ENCODE measurements around the gene PDGFRA.

PDGFRA gene

DNA sequence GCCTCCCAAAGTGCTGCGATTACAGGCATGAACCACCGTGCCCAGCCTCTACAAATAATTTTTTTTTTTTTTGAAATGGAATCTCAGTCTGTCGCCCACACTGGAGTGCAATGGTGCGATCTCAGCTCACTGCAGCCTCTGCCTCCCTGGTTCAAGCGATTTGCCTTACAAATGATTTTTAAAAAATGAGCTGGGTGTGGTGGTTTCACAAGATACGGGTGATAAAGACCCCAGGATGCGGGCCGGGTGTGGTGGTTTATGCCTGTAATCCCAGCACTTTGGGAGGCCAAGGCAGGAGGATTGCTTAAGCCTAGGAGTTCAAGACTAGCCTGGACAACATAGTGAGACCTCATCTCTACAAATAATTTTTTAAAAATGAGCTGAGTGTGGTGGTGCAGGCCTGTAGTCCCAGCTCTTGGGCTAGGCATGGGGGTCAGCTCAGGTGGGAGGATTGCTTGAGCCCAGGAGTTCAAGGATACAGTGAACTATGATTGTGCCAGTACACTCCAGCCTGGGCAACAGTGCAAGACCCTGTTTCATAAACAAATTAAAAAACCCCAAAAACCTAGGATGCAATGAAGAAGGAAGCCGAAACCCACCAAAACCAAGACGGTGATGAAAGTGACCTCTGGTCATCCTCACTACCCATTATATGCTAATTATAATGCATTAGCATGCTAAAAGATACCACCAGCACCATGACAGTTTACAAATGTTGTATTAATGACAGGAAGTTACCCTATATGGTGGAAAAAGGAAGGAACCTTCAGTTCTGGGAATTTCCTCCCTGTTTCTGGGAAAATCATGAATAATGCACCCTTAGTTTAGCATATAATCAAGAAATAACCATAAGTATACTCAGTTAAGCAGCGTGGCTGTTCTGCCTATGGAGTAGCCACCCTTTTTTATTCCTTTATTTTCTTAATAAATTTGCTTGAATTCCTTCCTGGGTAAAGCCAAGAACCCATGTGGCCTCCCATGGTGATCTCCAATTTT is 27.7 kb downstream of the PDGFRA start (continued):
- TF ChIP-seq, protein P1, sequence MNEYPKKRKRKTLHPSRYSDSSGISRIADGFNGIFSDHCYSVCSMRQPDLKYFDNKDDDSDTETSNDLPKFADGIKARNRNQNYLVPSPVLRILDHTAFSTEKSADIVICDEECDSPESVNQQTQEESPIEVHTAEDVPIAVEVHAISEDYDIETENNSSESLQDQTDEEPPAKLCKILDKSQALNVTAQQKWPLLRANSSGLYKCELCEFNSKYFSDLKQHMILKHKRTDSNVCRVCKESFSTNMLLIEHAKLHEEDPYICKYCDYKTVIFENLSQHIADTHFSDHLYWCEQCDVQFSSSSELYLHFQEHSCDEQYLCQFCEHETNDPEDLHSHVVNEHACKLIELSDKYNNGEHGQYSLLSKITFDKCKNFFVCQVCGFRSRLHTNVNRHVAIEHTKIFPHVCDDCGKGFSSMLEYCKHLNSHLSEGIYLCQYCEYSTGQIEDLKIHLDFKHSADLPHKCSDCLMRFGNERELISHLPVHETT (tag by site-specific recombination; IDR thresholded peaks at IDR 0.05): no peak
- no peak for TF ChIP-seq ZNF24 (tag by site-specific recombination; IDR thresholded peaks at IDR 0.05)
- no peak for TF ChIP-seq ZNF248 (tag by site-specific recombination; IDR thresholded peaks at IDR 0.05)
- no peak for TF ChIP-seq ZNF549 (tag by site-specific recombination; IDR thresholded peaks at IDR 0.05)
- TF ChIP-seq KLF16 (tag by site-specific recombination; IDR thresholded peaks at IDR 0.05): no peak

DNA sequence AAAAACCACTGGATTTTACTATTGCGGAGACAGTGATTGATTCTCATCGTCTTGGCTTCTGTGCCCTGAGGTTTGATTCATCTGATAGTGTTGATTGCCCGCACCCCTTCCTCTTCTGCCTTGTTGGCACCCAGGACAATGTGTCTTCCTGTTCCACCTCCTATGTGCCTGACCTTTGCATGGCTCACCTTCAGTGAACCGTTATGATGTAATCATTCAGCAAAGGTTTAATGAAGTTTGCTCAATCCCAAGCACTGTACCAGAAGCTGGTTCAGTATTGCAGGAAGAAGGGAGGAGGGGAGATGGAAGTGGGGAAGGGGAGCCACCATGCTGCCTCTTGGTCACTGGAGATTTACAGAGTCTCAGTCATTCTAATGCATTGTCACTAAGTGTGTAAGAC is 36.3 kb downstream of the PDGFRA start:
- TF ChIP-seq, protein P2, sequence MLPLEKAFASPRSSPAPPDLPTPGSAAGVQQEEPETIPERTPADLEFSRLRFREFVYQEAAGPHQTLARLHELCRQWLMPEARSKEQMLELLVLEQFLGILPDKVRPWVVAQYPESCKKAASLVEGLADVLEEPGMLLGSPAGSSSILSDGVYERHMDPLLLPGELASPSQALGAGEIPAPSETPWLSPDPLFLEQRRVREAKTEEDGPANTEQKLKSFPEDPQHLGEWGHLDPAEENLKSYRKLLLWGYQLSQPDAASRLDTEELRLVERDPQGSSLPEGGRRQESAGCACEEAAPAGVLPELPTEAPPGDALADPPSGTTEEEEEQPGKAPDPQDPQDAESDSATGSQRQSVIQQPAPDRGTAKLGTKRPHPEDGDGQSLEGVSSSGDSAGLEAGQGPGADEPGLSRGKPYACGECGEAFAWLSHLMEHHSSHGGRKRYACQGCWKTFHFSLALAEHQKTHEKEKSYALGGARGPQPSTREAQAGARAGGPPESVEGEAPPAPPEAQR (tag by site-specific recombination; IDR thresholded peaks at IDR 0.05): no peak
- no peak for TF ChIP-seq GLIS1 (tag by site-specific recombination; IDR thresholded peaks at IDR 0.05)
- TF ChIP-seq ZNF670 (tag by site-specific recombination; IDR thresholded peaks at IDR 0.05; ENCODE audit: low read depth): no peak
- no peak overlapping the region for H3K27ac ChIP-seq (ENCODE audit: extremely low read depth, low read depth, low read length)
- no peak overlapping the region for H3K4me3 ChIP-seq (ENCODE audit: low read depth, low read length)
- H3K9me3 ChIP-seq (ENCODE audit: control insufficient read depth, insufficient read depth, low read depth, low read length): no peaks in the 10 kb centered on the region
- POLR2A ChIA-PET: no interaction called here
- CTCF ChIA-PET: interaction anchor here (0.6 kb wide), 1 partner anchor 1278 kb away, joined by 3 read pairs; no protein-coding TSS in a partner anchor
- no peaks in the 10 kb centered on the region for H3K36me3 ChIP-seq (ENCODE audit: control insufficient read depth in 2 of 2, insufficient read depth in 1 of 2, low read length in 2 of 2)
- H3K4me1 ChIP-seq (ENCODE audit: control insufficient read depth, insufficient read depth, low read length): no peaks in the 10 kb centered on the region

DNA sequence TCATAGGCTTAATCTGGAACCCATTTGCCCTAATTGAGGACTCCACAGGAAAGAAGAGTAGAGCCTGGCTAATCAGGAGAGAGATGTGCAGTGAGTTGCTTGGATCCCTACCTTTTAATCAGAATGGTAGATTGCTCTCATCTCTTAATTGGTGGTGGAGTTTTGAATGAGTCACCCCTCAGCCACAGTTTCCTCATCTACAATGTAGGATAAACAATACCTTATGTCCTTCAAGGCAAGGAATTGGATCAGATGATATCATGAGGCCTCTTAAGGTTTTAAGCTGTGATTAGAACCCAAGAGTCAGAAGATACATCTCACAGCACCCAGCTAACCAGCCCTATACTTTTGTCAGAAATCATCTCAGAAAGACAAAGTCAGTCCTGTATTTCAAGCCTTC is 39.1 kb downstream of the PDGFRA start:
- no peak overlapping the region for H3K4me3 ChIP-seq (ENCODE audit: low read depth, low read length)
- CTCF ChIA-PET: interaction anchor here (0.7 to 1.0 kb wide), 2 partner anchors 54 to 1391 kb away, joined by 3 read pairs; no protein-coding TSS in a partner anchor
- no peaks in the 10 kb centered on the region for H3K4me1 ChIP-seq (ENCODE audit: control insufficient read depth, insufficient read depth, low read length)
- H3K36me3 ChIP-seq (ENCODE audit: control insufficient read depth in 2 of 2, insufficient read depth in 1 of 2, low read length in 2 of 2): no peaks in the 10 kb centered on the region
- no peaks in the 10 kb centered on the region for H3K9me3 ChIP-seq (ENCODE audit: control insufficient read depth, insufficient read depth, low read depth, low read length)
- H3K27ac ChIP-seq (ENCODE audit: extremely low read depth, low read depth, low read length): no peak overlapping the region
- POLR2A ChIA-PET: no interaction called here
- TF ChIP-seq SCRT2 (tag by site-specific recombination; IDR thresholded peaks at IDR 0.05): no peak
- TF ChIP-seq ZNF169 (tag by site-specific recombination; IDR thresholded peaks at IDR 0.05): no peak
- TF ChIP-seq ZBTB26 (tag by site-specific recombination; optimal IDR thresholded peaks at IDR 0.05): no peak
- TF ChIP-seq EGR2 (tag by site-specific recombination; IDR thresholded peaks at IDR 0.05; ENCODE audit: low read depth): no peak
- no peak for TF ChIP-seq ZNF837 (tag by site-specific recombination; IDR thresholded peaks at IDR 0.05)
- TF ChIP-seq ZNF214 (tag by site-specific recombination; IDR thresholded peaks at IDR 0.05; ENCODE audit: borderline replicate concordance): no peak
- TF ChIP-seq KLF8 (tag by site-specific recombination; IDR thresholded peaks at IDR 0.05): no peak
- TF ChIP-seq ZNF518A (tag by site-specific recombination; conservative IDR thresholded peaks at IDR 0.05; ENCODE audit: low read depth): no peak
- no peak for TF ChIP-seq PBX3 (CRISPR knock-in tag; IDR thresholded peaks at IDR 0.05)
- TF ChIP-seq ZNF133 (tag by site-specific recombination; IDR thresholded peaks at IDR 0.05): no peak
- TF ChIP-seq, protein P3, sequence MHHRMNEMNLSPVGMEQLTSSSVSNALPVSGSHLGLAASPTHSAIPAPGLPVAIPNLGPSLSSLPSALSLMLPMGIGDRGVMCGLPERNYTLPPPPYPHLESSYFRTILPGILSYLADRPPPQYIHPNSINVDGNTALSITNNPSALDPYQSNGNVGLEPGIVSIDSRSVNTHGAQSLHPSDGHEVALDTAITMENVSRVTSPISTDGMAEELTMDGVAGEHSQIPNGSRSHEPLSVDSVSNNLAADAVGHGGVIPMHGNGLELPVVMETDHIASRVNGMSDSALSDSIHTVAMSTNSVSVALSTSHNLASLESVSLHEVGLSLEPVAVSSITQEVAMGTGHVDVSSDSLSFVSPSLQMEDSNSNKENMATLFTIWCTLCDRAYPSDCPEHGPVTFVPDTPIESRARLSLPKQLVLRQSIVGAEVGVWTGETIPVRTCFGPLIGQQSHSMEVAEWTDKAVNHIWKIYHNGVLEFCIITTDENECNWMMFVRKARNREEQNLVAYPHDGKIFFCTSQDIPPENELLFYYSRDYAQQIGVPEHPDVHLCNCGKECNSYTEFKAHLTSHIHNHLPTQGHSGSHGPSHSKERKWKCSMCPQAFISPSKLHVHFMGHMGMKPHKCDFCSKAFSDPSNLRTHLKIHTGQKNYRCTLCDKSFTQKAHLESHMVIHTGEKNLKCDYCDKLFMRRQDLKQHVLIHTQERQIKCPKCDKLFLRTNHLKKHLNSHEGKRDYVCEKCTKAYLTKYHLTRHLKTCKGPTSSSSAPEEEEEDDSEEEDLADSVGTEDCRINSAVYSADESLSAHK (tag by site-specific recombination; IDR thresholded peaks at IDR 0.05): no peak

Data from HEK293 (cell line).